Epithelial cell of proximal tubule (primary cell): ENCODE measurements around the gene PRM3. TPM values are rescaled to one million over a fixed set of nuclear protein-coding genes. Genes with fewer than 3 reads are reported as not detected.

Experiments used
- DNase-seq: peaks from one replicate; pipeline ENCODE4 v3.0.0-alpha.2; 2011; ENCODE audit warnings: low read depth
- H3K4me3 ChIP-seq: 2 replicates; pipeline ENCODE4 v1.5.1; 2011; ENCODE audit warnings: low read depth, mild to moderate bottlenecking, low read length
- total RNA-seq: library from RNA; depleted of rRNA; stranded (reverse); fragments of >200 nt; gene quantifications from 2 replicates; pipeline ENCODE4 v1.2.3, GENCODE V29; 2015
- TF ChIP-seq, protein P1 (sequence below): conservative IDR thresholded peaks from 2 replicates; pipeline ENCODE4 v1.5.1; 2012; ENCODE audit warnings: low read depth, mild to moderate bottlenecking, low read length

PRM3 gene
- total RNA-seq, 1 donor from 2014 or later = not detected

GRCh38 chr16:11255737-11256660 is 17.4 kb downstream of the PRM3 start, which contains the start of gene SOCS1:
Gene SOCS1, minus strand, starts transcription at chr16:11256204. Its CDS starts 726 bp downstream, at chr16:11255478.
- TF ChIP-seq, protein P1, sequence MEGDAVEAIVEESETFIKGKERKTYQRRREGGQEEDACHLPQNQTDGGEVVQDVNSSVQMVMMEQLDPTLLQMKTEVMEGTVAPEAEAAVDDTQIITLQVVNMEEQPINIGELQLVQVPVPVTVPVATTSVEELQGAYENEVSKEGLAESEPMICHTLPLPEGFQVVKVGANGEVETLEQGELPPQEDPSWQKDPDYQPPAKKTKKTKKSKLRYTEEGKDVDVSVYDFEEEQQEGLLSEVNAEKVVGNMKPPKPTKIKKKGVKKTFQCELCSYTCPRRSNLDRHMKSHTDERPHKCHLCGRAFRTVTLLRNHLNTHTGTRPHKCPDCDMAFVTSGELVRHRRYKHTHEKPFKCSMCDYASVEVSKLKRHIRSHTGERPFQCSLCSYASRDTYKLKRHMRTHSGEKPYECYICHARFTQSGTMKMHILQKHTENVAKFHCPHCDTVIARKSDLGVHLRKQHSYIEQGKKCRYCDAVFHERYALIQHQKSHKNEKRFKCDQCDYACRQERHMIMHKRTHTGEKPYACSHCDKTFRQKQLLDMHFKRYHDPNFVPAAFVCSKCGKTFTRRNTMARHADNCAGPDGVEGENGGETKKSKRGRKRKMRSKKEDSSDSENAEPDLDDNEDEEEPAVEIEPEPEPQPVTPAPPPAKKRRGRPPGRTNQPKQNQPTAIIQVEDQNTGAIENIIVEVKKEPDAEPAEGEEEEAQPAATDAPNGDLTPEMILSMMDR = peak; percentile 62
- H3K4me3 ChIP-seq = peak within 1 kb of the TSS; percentile 84
- no peak for DNase-seq

- DNase-seq = no peak
- TF ChIP-seq, protein P1 = no peak
- peak overlapping the region; percentile 84 for H3K4me3 ChIP-seq
These were observed 18.3 kb downstream of the PRM3 start for GRCh38 chr16:11254913-11255736.

DNA sequence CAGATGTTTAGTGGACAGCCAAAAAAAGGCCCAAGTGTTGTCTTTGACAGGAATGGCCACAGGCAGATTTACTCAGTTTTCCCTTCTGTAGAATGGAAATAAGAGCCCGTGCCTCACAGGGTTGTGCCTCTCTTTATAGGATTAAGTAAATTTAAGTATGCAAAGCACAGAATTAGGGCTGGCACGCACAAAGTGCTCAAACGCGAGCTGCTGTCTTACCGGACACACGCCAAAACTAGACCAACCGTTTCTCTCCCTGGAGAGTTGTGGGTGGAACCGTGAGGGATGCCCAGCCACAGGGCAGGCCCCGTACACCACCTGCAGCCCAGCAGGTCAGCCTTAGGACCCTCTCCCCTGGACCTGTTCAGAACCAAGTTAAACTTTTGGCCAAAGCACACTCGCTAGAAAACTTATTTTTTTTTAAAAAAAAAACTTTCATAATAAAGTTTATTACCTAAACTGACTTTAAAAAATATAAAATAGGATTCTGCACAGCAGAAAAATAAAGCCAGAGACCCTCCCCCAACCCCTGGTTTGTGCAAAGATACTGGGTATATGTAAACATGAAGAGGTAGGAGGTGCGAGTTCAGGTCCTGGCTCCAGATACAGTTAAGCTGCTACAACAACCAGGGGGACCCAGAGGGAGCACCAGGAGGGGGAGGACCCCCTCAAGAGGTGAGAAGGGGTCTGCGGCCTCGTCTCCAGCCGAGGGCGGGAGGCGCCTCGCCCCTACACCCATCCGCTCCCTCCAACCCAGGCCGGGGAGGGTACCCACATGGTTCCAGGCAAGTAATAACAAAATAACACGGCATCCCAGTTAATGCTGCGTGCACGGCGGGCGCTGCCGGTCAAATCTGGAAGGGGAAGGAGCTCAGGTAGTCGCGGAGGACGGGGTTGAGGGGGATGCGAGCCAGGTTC is 19.2 kb downstream of the PRM3 start:
- TF ChIP-seq, protein P1 = no peak
- H3K4me3 ChIP-seq = peak overlapping the region; percentile 84
- no peak for DNase-seq

DNA sequence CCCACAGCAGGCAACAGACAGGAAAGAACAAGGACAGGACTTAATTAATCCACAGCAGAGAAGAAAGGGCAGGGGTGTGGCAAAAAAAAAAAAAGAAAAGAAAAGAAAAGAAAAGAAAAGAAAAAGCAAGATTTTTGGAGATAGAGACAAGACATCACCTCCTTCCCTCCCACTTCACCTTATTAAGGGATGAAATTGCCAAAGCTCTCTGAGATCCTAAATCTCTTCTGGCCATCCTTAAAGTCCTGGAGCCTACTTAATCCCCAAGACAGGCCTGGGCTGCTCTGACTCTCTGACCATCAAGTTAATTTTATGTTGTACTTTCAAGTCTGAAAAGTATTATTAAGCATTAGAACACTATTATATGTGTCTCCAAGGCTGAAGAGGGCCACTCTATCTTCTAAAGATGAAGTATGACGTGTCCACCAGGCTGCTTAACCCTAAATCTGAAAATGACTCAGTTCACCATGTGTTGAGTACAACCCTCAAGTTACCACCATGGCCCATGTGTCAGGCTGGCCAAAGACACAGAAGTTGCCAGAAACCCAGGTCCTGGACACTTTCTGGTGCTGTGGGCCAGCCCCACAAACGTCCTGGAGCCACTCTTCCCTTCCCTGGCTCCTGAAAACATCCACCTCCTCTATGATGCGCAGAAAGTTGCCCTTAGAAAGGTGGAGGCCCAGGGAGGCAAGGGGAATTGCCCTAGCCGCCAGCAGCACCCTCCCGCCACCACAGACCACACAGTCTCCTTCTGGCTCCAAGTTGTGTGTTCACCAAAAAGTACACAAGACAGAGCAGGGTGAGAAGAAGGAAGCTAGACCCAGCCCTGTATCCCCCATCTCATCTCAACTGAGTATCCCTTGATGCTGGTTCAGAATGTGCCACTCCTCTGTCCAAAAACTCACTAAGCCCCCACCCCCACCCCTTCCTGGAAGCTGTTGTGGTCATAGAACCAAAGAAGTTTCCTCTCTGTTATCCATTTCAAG is 20.1 kb downstream of the PRM3 start:
- H3K4me3 ChIP-seq = no peak overlapping the region
- DNase-seq = no peak
- TF ChIP-seq, protein P1 = no peak

GRCh38 chr16:11252482-11252931 is 20.9 kb downstream of the PRM3 start:
- H3K4me3 ChIP-seq = no peak overlapping the region

More at GRCh38 chr16:11252482-11252931, 20.9 kb downstream of the PRM3 start:
- DNase-seq = no peak
- TF ChIP-seq, protein P1 = no peak
